ENCODE data around the gene EZR.

EZR gene

DNA sequence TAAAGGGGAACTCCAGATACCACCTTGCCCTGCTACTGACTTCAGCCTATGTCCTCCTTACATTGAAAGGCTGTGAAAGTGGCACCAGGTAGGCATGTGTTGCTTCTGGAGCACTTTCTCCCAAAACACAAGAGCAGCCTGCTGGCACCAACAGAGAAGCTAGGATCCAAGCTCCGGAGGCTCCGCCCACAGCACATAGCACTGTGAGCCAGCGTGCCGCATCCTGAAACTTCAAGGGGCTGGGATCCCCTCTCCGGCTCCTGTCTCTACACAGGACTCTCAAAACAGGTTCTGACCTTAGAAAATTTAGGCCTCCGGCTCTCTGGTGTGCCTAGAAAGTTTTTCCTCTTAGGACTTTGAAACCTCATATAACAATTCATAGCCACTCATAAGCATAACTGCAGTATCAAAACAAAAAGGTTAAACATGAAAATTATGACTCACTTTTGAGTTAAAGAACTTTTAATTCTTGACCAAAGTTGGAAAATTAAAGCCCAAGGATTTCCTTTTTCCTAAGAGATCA is 41.1 kb downstream of the EZR start:
- no peak for DNase-seq (ENCODE audit: low read depth in 2 of 2, low spot score in 1 of 2)

DNA sequence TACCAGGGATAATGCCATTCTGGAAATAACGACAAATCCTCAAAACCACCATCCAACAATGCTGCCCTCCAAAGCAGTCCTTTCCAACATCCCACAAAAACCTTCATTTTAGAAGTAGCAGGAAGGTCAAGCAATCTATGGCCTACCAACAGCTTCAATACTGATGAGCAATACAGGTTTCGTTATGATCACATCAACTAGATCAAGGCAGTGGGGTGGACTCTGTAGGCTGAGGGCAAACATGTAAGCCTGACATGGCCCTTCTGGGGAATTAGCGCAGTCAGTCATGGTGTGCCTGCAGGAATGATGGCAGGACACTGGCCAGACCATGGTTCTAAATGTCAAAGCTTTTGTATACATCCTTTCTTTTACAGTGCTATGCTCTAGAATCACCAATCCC is 41.7 kb downstream of the EZR start:
- no peak for DNase-seq (ENCODE audit: low read depth in 2 of 2, low spot score in 1 of 2)

DNA sequence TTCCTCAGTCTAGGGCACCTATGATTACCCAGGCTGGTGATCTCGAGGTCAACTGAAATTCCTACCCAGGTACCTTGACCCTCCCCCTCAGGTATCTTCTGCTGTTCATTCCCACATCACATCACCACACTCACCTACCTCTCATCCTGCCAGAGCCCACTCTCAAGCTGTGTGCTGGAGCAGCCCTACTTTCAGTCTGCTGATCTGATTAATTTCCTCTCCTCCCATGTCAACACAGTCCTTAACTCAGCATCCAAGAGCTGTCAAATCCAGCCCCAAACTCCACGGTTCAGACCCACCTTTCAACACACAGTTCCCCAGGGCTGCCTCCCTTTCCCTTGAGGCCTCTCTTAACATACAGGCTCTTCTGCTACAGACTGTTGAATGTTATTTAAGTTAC is 42.4 kb downstream of the EZR start:
- no peak for DNase-seq (ENCODE audit: low read depth in 2 of 2, low spot score in 1 of 2)

DNA sequence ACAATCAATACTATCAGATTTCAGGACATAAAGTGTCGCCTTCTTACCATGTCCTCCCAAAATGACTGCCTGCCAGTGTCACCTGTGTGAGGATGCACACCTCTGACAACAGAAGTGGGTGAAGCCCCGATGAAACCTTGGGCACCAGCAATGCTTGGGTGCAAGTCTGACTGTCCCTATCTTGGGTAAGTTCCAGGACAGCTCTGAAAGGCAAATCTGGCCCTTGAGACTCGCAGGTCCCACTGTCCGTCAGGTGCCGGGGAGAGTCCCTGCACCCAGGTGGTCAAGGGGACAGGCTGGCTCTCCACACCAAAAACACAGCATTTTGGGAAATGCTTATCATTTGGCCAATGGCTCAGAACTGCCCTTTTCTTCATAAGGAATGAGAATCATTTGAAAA is 43.3 kb downstream of the EZR start:
- DNase-seq (ENCODE audit: low read depth in 2 of 2, low spot score in 1 of 2), result no peak

DNA sequence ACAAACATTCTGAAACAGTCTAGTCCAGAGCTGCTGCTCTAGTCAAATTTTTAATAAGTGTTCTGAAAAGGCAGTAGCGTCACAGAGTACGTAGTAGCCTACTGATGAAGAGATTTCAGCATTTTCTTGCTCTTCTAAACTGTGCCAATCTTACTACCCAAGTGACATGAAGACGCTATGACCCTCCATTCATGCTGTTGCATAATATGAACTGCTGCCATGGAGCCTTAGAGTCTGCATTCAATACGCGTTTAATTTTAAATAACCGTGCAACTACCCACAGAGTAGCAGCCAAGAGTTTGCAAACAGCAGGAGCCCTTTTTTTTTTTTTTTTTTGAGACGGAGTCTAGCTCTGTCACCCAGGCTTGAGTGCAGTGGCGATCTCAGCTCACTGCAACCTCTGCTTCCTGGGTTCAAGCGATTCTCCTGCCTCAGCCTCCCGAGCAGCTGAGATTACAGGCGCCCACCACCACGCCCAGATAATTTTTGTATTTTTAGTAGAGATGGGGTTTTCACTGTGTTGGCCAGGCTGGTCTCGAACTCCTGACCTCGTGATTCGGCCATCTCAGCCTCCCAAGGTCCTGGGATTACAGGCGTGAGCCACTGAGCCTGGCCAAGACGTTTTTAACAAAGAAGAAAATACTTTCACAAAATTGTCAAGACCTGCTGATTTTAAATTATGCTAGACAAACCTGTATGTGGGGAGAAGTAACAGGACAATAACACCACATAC is 44.3 kb downstream of the EZR start:
- no peak for DNase-seq (ENCODE audit: low read depth in 2 of 2, low spot score in 1 of 2)

DNA sequence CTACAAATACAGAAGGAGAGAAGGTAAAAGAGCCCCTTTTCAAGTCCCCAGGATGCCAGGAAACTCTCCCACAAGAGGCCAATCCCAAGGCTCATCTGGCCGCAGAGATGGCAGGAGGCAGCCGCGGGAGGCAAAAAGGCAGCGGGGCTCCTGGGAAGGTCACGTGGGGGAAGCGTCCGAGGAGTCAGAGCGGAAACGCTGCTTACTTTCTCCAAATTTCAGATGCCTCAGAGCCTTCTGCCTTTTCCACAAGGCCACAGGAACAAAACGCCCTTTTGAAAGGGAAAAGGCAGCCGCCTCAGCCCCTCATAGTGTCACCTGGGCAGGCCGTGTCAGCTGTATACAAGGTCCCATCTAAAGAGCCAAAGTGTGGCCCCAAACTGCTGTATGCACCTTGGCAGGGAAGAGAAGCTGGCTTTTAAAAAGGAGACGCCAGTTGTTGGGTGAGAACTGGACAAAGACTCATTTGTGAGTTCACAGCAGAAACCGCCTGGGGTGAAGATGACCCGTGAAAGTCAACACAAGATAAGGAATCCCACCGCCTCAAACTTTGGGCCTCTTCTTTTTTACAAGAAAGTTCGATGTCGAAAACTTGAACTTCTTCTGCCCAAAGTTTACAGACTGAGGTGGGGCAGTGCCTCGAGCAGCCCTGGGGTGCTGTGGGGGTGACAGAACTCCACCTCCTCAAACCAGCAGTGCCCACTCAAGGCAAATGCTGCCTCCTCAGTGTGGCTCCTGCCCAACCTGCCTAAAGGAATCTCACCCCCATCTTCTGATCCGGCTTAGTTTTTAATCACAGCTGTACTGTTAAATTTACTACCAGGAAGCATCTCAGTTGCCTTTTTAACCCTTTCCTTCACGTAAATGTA is 45.4 kb downstream of the EZR start:
- no peak for DNase-seq (ENCODE audit: low read depth in 2 of 2, low spot score in 1 of 2)

DNA sequence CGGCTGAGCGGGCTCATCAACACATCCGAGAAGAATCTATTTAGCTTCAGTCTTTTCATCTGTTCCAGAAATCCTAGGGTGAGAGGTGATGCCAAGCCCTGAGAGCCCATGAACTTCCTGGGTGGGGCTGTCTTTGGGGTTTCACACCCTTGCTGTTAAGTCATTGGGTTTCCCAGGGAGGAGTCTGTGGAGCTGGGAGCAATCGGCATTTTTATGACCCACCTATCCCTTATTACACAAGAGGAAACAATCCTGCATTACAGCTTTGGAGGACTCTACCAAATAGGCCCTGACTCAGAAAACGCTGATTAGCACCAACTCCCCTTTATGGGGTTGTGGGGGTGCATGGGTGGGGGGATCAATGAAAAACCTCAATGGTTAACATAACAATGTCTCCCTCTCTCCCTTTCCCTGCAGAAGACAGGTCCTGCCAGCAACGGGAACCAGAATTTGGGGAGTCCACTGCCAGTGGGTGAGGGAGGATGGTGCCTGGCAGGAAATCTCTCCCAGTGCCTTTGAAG is 46.3 kb downstream of the EZR start:
- no peak for DNase-seq (ENCODE audit: low read depth in 2 of 2, low spot score in 1 of 2)

DNA sequence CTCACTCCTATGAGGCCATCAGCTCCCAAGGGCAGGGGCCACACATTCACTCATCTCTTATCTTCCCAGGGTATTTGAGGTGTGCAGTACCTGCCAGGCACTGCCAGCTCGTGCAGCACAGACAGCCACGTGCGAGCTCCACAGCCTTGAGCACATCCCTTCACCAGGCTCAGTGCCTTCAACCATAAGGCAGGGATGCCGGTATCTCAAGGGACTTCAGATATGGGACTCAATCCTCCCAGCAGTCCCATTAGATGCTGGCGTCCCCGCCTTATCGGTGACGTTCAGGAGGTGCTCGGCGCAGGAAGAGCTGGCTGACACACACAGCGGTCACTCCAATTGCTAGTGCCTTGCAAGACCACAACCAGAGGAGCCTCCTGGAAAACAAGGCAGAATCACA is 47.0 kb downstream of the EZR start:
- DNase-seq (ENCODE audit: low read depth in 2 of 2, low spot score in 1 of 2), result no peak

DNA sequence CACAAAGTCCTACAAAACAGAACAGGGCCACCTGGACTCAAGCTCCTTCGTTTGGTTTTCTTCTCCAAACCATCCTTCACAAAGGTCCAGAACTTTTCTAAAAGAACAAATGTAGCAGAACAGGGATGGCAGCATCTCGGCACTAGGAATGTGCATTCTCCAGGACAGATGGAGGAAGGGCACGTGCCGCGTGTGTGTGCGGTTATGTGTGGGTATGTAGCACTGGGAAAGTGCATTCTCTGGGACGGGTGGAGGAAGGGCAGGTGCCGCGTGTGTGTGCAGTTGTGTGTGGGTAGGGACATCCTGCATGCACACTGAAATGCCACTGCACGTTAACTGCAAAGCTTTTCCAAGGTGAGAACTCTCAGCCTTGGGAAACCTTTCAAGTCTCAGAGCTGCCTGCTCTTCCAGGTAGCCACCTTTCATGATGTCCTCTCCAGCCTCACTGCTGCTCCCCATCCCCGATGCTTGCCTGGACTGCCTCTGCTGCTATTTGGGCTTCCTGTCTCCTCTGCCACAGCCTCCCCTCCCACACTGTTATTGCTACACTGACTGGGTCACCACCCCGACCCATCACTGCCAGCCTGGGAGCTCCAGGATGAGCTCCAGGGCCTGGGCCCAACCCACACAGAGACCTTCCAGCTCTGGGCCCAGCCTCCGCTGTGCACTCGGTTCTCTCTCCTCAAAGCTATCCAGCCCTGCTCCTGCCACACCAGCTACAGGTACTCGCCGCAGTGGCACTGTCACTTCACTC is 47.6 kb downstream of the EZR start:
- DNase-seq (ENCODE audit: low read depth in 2 of 2, low spot score in 1 of 2), result no peak

DNA sequence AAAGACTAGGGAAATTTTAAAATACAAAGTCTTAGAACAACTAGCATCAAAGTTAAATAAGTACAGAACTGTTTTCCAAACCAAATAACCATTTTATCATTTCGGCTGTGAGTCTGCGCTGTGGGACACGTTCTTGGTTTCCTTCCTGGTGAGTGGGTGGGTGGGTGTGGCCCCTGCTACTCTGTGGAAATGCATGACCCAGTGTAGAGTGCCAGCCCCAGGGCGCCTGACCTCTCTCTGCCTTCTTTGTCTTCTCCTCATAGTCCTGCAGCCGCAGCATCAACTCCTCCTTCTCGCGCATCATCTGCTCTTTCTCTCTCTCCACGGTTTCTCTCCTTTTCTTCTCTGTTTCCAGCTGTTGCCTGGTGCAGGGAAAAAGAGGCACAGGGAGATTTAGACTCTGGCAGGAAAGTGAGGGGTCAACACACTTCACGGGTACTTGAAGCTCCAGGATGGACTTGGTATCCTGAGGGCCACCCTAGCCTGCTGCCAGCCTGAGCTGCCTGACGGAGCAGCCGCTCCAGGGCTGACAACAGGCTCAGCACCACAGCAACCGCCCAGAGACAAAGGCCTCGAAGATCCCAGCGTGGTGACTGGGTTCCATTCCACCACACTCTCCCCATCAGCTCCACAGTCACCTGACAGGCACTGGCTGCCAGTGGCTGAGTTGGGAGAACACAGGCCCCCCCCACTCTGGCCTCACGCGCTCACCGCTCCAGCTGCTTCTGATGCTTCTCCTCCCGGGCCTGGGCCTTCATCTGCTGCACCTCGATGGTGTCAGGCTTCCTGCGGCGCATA is 48.4 kb downstream of the EZR start:
- DNase-seq (ENCODE audit: low read depth in 2 of 2, low spot score in 1 of 2), result no peak

DNA sequence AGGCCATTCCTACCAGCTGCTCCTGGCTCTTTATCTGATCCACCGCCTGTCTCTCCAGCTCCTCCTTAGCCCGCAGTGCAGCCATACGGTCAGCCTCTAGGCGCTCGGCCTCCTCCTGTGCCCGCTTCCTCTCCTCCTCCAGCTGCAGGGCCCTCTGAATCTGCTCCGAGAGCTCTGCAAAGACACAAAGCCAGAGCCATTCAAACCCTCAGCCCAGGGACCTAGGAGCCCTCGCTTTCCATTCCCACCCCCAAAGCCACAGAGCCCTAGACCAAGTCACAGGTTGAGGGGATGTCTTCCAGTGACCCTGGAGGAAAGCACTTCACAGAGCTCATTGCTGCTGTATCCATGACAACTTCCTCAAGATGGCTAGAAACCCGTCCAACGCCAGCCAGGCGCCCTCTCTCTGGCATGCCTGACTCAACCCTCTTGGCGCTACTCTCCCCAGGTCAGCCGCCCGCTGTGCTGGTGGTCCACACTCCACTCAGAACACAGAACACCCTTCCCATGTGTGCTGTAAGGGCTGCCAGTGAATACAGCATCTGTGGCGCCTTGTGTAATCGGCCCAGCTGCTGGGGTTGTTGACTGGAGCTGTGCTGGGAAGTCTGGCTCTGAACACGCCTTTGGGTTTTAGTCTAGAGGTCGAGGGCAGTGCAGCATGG is 49.3 kb downstream of the EZR start:
- no peak for DNase-seq (ENCODE audit: low read depth in 2 of 2, low spot score in 1 of 2)

DNA sequence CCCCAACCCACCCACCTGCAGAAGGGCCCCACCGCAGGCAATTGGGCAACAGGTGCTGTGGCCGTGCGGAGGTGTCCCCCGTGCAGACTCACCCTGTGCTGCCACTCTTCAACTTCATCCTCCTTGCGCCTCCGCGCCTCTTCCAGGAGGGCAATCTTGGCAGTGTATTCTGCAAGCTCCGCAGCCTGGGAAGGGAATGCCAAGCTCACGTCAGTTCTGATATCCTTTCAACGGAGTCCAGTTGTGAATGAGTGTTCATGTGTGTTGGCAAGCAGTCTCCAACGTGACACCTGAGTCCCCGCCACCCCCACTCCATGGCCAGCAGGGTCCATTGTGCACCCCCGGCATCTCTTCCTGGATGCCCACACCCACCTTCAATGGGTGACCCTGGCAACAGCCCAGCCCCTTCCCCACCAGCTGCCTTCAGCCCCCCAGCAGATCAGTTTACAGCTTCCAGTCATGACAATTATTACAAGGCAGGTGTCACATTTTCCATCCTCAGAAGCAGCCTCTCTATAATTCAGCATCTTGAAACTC is 49.9 kb downstream of the EZR start:
- DNase-seq (ENCODE audit: low read depth in 2 of 2, low spot score in 1 of 2), result no peak

DNA sequence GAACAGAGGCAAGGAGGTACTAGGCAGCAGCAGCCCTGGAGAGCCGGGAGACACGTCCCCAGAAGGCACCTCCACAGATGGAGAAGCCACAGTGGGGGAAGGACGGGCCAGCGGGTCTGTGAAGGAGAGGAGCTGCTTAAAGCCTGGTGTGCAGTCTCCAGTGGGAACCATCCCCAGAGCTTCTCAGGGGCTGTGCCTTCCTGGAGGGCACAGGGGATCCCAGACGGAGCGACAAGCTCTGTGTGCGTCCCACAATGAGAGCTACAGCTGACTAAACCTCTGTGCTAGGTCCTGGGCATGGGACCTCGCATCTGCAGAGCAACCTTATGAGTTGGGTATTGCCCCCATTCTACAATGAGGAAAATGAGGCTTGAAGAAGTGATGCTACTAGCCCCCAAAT is 50.7 kb downstream of the EZR start:
- no peak for DNase-seq (ENCODE audit: low read depth in 2 of 2, low spot score in 1 of 2)

DNA sequence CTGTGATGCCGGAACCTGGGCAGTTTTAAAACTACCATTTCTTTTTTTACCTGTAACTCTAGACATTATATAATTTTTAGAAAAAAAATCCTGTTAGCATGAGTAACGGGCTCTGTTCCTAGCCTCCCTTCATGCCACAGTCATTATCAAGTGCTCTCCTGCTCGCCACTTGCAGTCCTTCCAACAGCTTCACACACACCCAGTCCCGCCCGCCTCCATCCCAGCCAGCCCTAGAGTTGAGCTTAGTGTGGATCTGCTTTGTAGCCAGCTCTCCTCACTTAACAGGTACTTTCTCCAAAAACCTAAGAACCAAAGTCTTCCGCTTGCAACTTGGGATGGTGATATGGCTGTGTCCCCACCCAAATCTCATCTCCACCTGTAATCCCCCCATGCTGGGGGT is 51.5 kb downstream of the EZR start:
- DNase-seq (ENCODE audit: low read depth in 2 of 2, low spot score in 1 of 2), result no peak

DNA sequence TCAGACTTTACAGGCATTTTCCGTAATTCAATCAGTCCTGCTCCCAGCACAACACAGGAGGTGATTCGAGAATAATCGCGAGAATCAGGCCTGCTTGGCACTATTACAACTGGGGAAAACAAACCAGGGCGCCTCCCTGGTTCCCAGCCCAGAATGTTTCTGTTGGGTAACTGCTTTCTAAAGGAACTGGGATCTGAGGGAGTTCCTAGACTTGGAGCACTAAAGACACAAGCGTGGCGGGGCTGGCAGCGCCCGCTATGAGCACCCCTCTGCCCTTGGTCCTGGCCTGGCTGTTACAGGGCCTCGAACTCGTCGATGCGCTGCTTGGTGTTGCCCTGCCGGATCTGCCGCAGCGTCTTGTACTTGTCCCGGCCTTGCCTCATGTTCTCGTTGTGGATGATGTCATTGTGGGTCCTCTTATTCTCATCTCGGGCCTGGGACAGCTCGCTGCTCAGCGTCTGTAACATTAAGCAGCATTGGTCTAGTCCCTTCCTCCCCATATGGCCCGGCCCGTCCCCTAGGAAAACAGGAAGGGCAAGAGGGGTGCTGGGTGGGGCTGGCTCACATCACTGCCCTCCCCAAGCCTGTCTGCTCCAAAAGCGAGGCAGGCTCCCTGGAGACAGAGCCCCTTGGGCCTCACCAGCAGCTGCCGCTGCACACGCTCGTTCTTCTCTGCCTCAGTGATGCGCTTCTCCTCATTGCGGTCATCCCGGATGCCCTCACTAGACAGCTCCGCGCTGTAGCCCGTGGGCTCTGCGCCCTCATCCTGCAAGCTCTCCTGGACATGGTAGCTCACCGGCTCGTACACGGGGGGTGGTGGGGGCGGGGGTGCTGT is 52.3 kb downstream of the EZR start:
- no peak for DNase-seq (ENCODE audit: low read depth in 2 of 2, low spot score in 1 of 2)

DNA sequence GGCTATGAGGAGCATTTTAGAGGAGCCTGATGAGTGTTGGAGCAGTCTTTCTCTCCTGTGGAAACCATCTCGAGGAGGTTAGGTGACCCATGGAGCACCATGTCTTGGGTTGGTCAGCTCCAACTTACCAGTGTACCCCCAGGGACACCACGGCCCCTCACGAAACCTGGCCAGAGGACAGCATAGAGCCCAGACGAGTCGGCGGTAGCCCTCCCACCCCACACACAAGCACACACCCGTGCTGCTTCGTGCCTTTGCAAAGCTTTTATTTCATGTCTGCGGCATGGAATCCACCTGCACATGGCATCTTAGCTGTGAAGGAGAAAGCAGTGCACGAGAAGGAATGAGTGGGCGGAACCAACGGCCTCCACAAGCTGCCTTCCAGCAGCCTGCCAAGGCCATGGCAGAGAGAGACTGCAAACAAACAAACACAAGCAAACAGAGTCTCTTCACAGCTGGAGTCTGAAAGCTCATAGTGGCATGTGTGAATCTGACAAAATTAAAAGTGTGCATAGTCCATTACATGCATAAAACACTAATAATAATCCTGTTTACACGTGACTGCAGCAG is 53.6 kb downstream of the EZR start:
- DNase-seq (ENCODE audit: low read depth in 2 of 2, low spot score in 1 of 2), result no peak

DNA sequence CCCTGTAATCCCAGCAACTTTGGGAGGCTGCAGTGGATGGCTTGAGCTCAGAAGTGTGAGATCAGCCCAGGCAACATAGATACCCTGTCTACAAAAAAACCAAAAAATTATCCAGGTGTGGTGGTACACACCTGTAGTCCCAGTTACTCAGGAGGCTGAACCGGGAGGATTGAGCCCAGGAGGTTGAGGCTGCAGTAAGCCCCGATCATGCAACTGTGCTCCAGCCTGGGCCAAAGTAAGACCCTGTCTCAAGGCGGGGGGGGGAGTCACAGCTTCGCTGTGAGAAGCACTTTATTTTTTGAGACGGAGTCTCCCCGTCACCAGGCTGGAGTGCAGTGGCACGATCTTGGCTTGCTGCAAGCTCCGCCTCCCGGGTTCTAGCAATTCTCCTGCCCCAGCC is 54.2 kb downstream of the EZR start:
- no peak for DNase-seq (ENCODE audit: low read depth in 2 of 2, low spot score in 1 of 2)

DNA sequence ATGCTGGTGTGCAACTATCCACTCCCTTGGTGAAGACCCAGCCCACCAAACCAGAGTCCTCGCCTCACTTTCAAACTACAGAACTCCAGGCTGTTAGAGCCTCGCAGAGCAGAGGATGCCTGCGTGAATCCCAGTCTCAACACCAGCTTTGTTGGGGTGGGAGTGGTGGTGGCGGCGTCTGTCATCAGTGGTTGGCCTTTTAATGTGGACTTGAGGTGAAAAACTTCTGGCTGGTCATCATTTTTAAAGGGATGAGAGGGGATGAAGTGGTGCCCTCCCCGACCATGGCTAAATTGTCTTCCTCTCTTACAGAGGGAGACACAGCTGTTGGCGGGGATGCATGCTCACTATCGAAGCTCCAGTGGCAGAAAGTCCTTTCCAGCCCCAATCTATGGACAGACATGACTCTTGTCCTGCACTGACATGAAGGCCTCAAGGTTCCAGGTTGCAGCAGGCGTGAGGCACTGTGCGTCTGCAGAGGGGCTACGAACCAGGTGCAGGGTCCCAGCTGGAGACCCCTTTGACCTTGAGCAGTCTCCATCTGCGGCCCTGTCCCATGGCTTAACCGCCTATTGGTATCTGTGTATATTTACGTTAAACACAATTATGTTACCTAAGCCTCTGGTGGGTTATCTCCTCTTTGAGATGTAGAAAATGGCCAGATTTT is 54.9 kb downstream of the EZR start:
- DNase-seq (ENCODE audit: low read depth in 2 of 2, low spot score in 1 of 2), result no peak

All from stimulated activated CD8-positive, alpha-beta memory T cell treated with anti-CD3 and anti-CD28 coated beads, Interleukin-4, amount 100 ng/mL, for 1 hour (primary cell).